Stimulated activated naive CD8-positive, alpha-beta T cell treated with anti-CD3 and anti-CD28 coated beads, Interleukin-15, Interleukin-2, amounts not matched to agents 100 ng/mL and 50 ng/mL, for 24 hours (primary cell): ENCODE data around the gene NKAIN2.
"Not testable (repeated sequence)": the region's sequence is repeated elsewhere in the genome, so short reads cannot be mapped to it uniquely, and the experiment has no call there.

ENCODE experiments used
- H3K27ac Mint-ChIP-seq: one replicate; pipeline ENCODE4 v1.8.0; 2021; ENCODE audit warnings: mild to moderate bottlenecking, mixed read lengths
- H3K27me3 Mint-ChIP-seq: one replicate; pipeline ENCODE4 v1.8.0; 2021; ENCODE audit warnings: mixed read lengths
- H3K36me3 Mint-ChIP-seq: one replicate; pipeline ENCODE4 v1.8.0; 2021; ENCODE audit warnings: low read depth, mixed read lengths
- H3K4me1 Mint-ChIP-seq: one replicate; pipeline ENCODE4 v1.8.0; 2021; ENCODE audit warnings: low read depth, mixed read lengths
- H3K4me3 Mint-ChIP-seq: one replicate; pipeline ENCODE4 v1.8.0; 2021; ENCODE audit warnings: mild to moderate bottlenecking, mixed read lengths
- H3K9me3 Mint-ChIP-seq: one replicate; pipeline ENCODE4 v1.8.0; 2021; ENCODE audit warnings: mixed read lengths

NKAIN2 gene

GRCh38 chr6:123940551-123940950 is 136.9 kb downstream of the NKAIN2 start:
- H3K4me1 Mint-ChIP-seq: no peaks in the 10 kb centered on the region
- no peaks in the 10 kb centered on the region for H3K36me3 Mint-ChIP-seq
- H3K4me3 Mint-ChIP-seq: no peak overlapping the region
- no peak overlapping the region for H3K27ac Mint-ChIP-seq
- no peaks in the 10 kb centered on the region for H3K27me3 Mint-ChIP-seq
- no peaks in the 10 kb centered on the region for H3K9me3 Mint-ChIP-seq

- no peak overlapping the region for H3K4me3 Mint-ChIP-seq
- no peaks in the 10 kb centered on the region for H3K36me3 Mint-ChIP-seq
- no peak overlapping the region for H3K27ac Mint-ChIP-seq
- H3K27me3 Mint-ChIP-seq: no peaks in the 10 kb centered on the region
- no peaks in the 10 kb centered on the region for H3K4me1 Mint-ChIP-seq
- H3K9me3 Mint-ChIP-seq: no peaks in the 10 kb centered on the region
Measured at GRCh38 chr6:123941855-123942254, 138.2 kb downstream of the NKAIN2 start.

- Mint-ChIP-seq H3K36me3 (no peaks in the 10 kb centered on the region), H3K27ac (no peak overlapping the region), H3K9me3 (no peaks in the 10 kb centered on the region), H3K27me3 (no peaks in the 10 kb centered on the region), H3K4me3 (no peak overlapping the region), H3K4me1 (no peaks in the 10 kb centered on the region)
Measured at GRCh38 chr6:123945386-123945785, 141.7 kb downstream of the NKAIN2 start.

GRCh38 chr6:123953920-123954319 is 150.3 kb downstream of the NKAIN2 start:
- Mint-ChIP-seq H3K27ac (no peak overlapping the region), H3K9me3 (peaks cover 3% of the 10 kb centered on the region), H3K4me3 (no peak overlapping the region), H3K4me1 (no peaks in the 10 kb centered on the region), H3K27me3 (no peaks in the 10 kb centered on the region), H3K36me3 (no peaks in the 10 kb centered on the region)

- Mint-ChIP-seq H3K4me1 (no peaks in the 10 kb centered on the region), H3K9me3 (no peaks in the 10 kb centered on the region), H3K27me3 (no peaks in the 10 kb centered on the region), H3K36me3 (no peaks in the 10 kb centered on the region), H3K27ac (no peak overlapping the region), H3K4me3 (no peak overlapping the region)
Measured at GRCh38 chr6:123956492-123957139, 153.0 kb downstream of the NKAIN2 start.

- no peak overlapping the region for H3K27ac Mint-ChIP-seq
- no peaks in the 10 kb centered on the region for H3K4me1 Mint-ChIP-seq
- no peaks in the 10 kb centered on the region for H3K36me3 Mint-ChIP-seq
- no peaks in the 10 kb centered on the region for H3K9me3 Mint-ChIP-seq
- H3K27me3 Mint-ChIP-seq: no peaks in the 10 kb centered on the region
- no peak overlapping the region for H3K4me3 Mint-ChIP-seq
Measured at GRCh38 chr6:123962508-123962907, 158.8 kb downstream of the NKAIN2 start.

- H3K4me3 Mint-ChIP-seq: no peak overlapping the region
- H3K36me3 Mint-ChIP-seq: no peaks in the 10 kb centered on the region
- H3K9me3 Mint-ChIP-seq: no peaks in the 10 kb centered on the region
- H3K27me3 Mint-ChIP-seq: no peaks in the 10 kb centered on the region
- no peaks in the 10 kb centered on the region for H3K4me1 Mint-ChIP-seq
- H3K27ac Mint-ChIP-seq: no peak overlapping the region
Measured at GRCh38 chr6:123965894-123966293, 162.2 kb downstream of the NKAIN2 start.

- no peaks in the 10 kb centered on the region for H3K36me3 Mint-ChIP-seq
- no peak overlapping the region for H3K27ac Mint-ChIP-seq
- H3K4me1 Mint-ChIP-seq: no peaks in the 10 kb centered on the region
- H3K9me3 Mint-ChIP-seq: no peaks in the 10 kb centered on the region
- no peak overlapping the region for H3K4me3 Mint-ChIP-seq
- H3K27me3 Mint-ChIP-seq: no peaks in the 10 kb centered on the region
Measured at GRCh38 chr6:123966618-123967017, 163.0 kb downstream of the NKAIN2 start.

- H3K4me1 Mint-ChIP-seq: no peaks in the 10 kb centered on the region
- H3K27me3 Mint-ChIP-seq: no peaks in the 10 kb centered on the region
- no peak overlapping the region for H3K4me3 Mint-ChIP-seq
- no peaks in the 10 kb centered on the region for H3K36me3 Mint-ChIP-seq
- H3K9me3 Mint-ChIP-seq: no peaks in the 10 kb centered on the region
- no peak overlapping the region for H3K27ac Mint-ChIP-seq
Measured at GRCh38 chr6:123967905-123968304, 164.2 kb downstream of the NKAIN2 start.

- no peaks in the 10 kb centered on the region for H3K4me1 Mint-ChIP-seq
- H3K36me3 Mint-ChIP-seq: no peaks in the 10 kb centered on the region
- no peaks in the 10 kb centered on the region for H3K9me3 Mint-ChIP-seq
- no peaks in the 10 kb centered on the region for H3K27me3 Mint-ChIP-seq
- no peak overlapping the region for H3K27ac Mint-ChIP-seq
- no peak overlapping the region for H3K4me3 Mint-ChIP-seq
Measured at GRCh38 chr6:123972600-123973294, 169.1 kb downstream of the NKAIN2 start.

- Mint-ChIP-seq H3K27ac (no peak overlapping the region), H3K9me3 (no peaks in the 10 kb centered on the region), H3K36me3 (no peaks in the 10 kb centered on the region), H3K27me3 (no peaks in the 10 kb centered on the region), H3K4me1 (no peaks in the 10 kb centered on the region), H3K4me3 (no peak overlapping the region)
Measured at GRCh38 chr6:123980311-123980710, 176.6 kb downstream of the NKAIN2 start.

- no peaks in the 10 kb centered on the region for H3K9me3 Mint-ChIP-seq
- H3K36me3 Mint-ChIP-seq: no peaks in the 10 kb centered on the region
- no peak overlapping the region for H3K27ac Mint-ChIP-seq
- H3K4me1 Mint-ChIP-seq: no peaks in the 10 kb centered on the region
- no peak overlapping the region for H3K4me3 Mint-ChIP-seq
- no peaks in the 10 kb centered on the region for H3K27me3 Mint-ChIP-seq
Measured at GRCh38 chr6:123986938-123987337, 183.3 kb downstream of the NKAIN2 start.

GRCh38 chr6:123989918-123990317 is 186.3 kb downstream of the NKAIN2 start:
- not testable (repeated sequence) for H3K36me3 Mint-ChIP-seq, H3K4me3 Mint-ChIP-seq, H3K27me3 Mint-ChIP-seq, H3K9me3 Mint-ChIP-seq, H3K4me1 Mint-ChIP-seq, H3K27ac Mint-ChIP-seq

- Mint-ChIP-seq H3K27me3 (no peaks in the 10 kb centered on the region), H3K36me3 (no peaks in the 10 kb centered on the region), H3K4me1 (no peaks in the 10 kb centered on the region), H3K4me3 (no peak overlapping the region), H3K27ac (no peak overlapping the region), H3K9me3 (no peaks in the 10 kb centered on the region)
Measured at GRCh38 chr6:123990376-123990775, 186.7 kb downstream of the NKAIN2 start.

GRCh38 chr6:123994168-123994567 is 190.5 kb downstream of the NKAIN2 start:
- no peaks in the 10 kb centered on the region for H3K9me3 Mint-ChIP-seq
- H3K27me3 Mint-ChIP-seq: no peaks in the 10 kb centered on the region
- no peaks in the 10 kb centered on the region for H3K36me3 Mint-ChIP-seq
- H3K4me1 Mint-ChIP-seq: no peaks in the 10 kb centered on the region
- no peak overlapping the region for H3K4me3 Mint-ChIP-seq
- no peak overlapping the region for H3K27ac Mint-ChIP-seq
